IMR-90 (cell line): ENCODE data around the gene CCDC50. TPM values are rescaled to one million over a fixed set of nuclear protein-coding genes. Genes with fewer than 3 reads are reported as not detected.

Experiments used
- ATAC-seq: fragments of 200-7000 bp; cut with Tn5 transposase; 2 replicates; pipeline ENCODE4 v1.9.1; 2020; ENCODE audit warnings: low read depth, mild to moderate bottlenecking, moderate library complexity
- BruUV-seq: library from RNA; stranded (reverse); fragments of 400-500 nt; replicated peaks from 2 replicates; lab custom pipeline; 2021; lab: Mats Ljungman, UMichigan
- CTCF ChIA-PET: fragments of 300-600 bp; formaldehyde crosslinking; extraction: SDS; loops from one replicate; lab custom pipeline; 2021; ENCODE audit warnings: antibody characterized with exemption; lab: Yijun Ruan, JAX
- POLR2A ChIA-PET: fragments of 300-600 bp; sonication (Branson Sonifier 250); formaldehyde crosslinking; loops from one replicate; lab custom pipeline; 2022; ENCODE audit warnings: antibody characterized with exemption; ENCODE audit not compliant: unreplicated experiment; lab: Charles Lee
- DNase-seq: peaks from one replicate; pipeline ENCODE4 v3.0.0; 2013
- H2AFZ ChIP-seq: replicated peaks from 2 replicates; pipeline ENCODE3; 2013; ENCODE audit warnings: low read length, mild to moderate bottlenecking; ENCODE audit not compliant: poor library complexity
- H2AK5ac ChIP-seq: 2 replicates; pipeline ENCODE4 v1.6.1; 2013; ENCODE audit warnings: low read depth, low read length, inconsistent platforms
- H2AK9ac ChIP-seq: replicated peaks from 2 replicates; pipeline ENCODE3; 2013; ENCODE audit warnings: mild to moderate bottlenecking, low read depth, low read length, moderate library complexity; ENCODE audit not compliant: poor library complexity
- H2BK120ac ChIP-seq: 2 replicates; pipeline ENCODE4 v1.6.1; 2013; ENCODE audit warnings: low read depth, low read length, inconsistent platforms
- H2BK15ac ChIP-seq: 3 replicates; pipeline ENCODE4 v1.6.1; 2013; ENCODE audit warnings: low read depth, low read length, inconsistent platforms
- H2BK20ac ChIP-seq: 2 replicates; pipeline ENCODE4 v1.6.1; 2013; ENCODE audit warnings: low read depth, mild to moderate bottlenecking, inconsistent platforms, low read length, moderate library complexity
- H2BK5ac ChIP-seq: 2 replicates; pipeline ENCODE4 v1.6.1; 2013; ENCODE audit warnings: mild to moderate bottlenecking, low read depth, low read length, inconsistent platforms; ENCODE audit not compliant: poor library complexity, severe bottlenecking
- H3K14ac ChIP-seq: replicated peaks from 2 replicates; pipeline ENCODE4 v1.6.1; 2013; ENCODE audit warnings: low read depth, low read length, inconsistent platforms
- H3K18ac ChIP-seq: 2 replicates; pipeline ENCODE4 v1.6.1; 2013; ENCODE audit warnings: low read depth, low read length, control low read depth
- H3K23ac ChIP-seq: 2 replicates; pipeline ENCODE4 v1.6.1; 2013; ENCODE audit warnings: low read depth, low read length, inconsistent platforms
- H3K27ac ChIP-seq: 2 replicates; pipeline ENCODE4 v1.5.1; 2013; ENCODE audit warnings: mild to moderate bottlenecking, control low read depth, low read length; ENCODE audit not compliant: insufficient read depth
- H3K27me3 ChIP-seq: 2 replicates; pipeline ENCODE4 v1.6.1; 2013; ENCODE audit warnings: low read length; ENCODE audit not compliant: control insufficient read depth, insufficient read depth
- H3K36me3 ChIP-seq: 2 replicates; pipeline ENCODE4 v1.6.1; 2013; ENCODE audit warnings: low read length, mixed read lengths; ENCODE audit not compliant: control insufficient read depth, insufficient read depth
- H3K4ac ChIP-seq: 2 replicates; pipeline ENCODE4 v1.6.1; 2013; ENCODE audit warnings: low read depth, low read length, inconsistent platforms
- H3K4me1 ChIP-seq: 2 replicates; pipeline ENCODE4 v1.6.1; 2013; ENCODE audit warnings: low read length, mixed read lengths; ENCODE audit not compliant: control insufficient read depth, insufficient read depth
- H3K4me2 ChIP-seq: 2 replicates; pipeline ENCODE4 v1.6.1; 2013; ENCODE audit warnings: low read depth, mild to moderate bottlenecking, control low read depth, low read length, moderate library complexity
- H3K4me3 ChIP-seq: 2 replicates; pipeline ENCODE4 v1.5.1; 2013; ENCODE audit warnings: low read depth, mild to moderate bottlenecking, control low read depth, low read length, moderate library complexity; ENCODE audit not compliant: insufficient read depth
- H3K56ac ChIP-seq: 2 replicates; pipeline ENCODE4 v1.6.1; 2013; ENCODE audit warnings: low read length, inconsistent platforms; ENCODE audit not compliant: insufficient read depth; ENCODE audit errors: extremely low read depth
- H3K79me1 ChIP-seq, 2 experiments: 2 replicates each; pipeline ENCODE4 v1.6.1; 2013; ENCODE audit warnings: low read length in 2 of 2, inconsistent platforms in 1 of 2, low read depth in 1 of 2
- H3K9ac ChIP-seq: 2 replicates; pipeline ENCODE4 v1.6.1; 2013; ENCODE audit warnings: low read depth, low read length, control low read depth
- H3K9me1 ChIP-seq: 2 replicates; pipeline ENCODE4 v1.6.1; 2013; ENCODE audit warnings: low read length, inconsistent platforms; ENCODE audit not compliant: insufficient read depth
- H3K9me3 ChIP-seq: 2 replicates; pipeline ENCODE4 v1.6.1; 2013; ENCODE audit warnings: low read length; ENCODE audit not compliant: control insufficient read depth, insufficient read depth
- H4K20me1 ChIP-seq: 2 replicates; pipeline ENCODE4 v1.6.1; 2013; ENCODE audit warnings: low read length, inconsistent platforms; ENCODE audit not compliant: insufficient read depth
- H4K5ac ChIP-seq: 2 replicates; pipeline ENCODE4 v1.6.1; 2013; ENCODE audit warnings: mild to moderate bottlenecking, low read depth, low read length, control low read depth
- H4K8ac ChIP-seq, 2 experiments: 2 replicates each; pipeline ENCODE4 v1.6.1; 2013; ENCODE audit warnings: low read depth in 2 of 2, low read length in 2 of 2, control low read depth in 1 of 2, inconsistent platforms in 1 of 2
- H4K91ac ChIP-seq: 2 replicates; pipeline ENCODE4 v1.6.1; 2013; ENCODE audit warnings: low read depth, low read length, inconsistent platforms; ENCODE audit not compliant: insufficient read depth
- BHLHE40 ChIP-seq: fragments of 150-350 bp; IDR thresholded peaks from 2 replicates; pipeline ENCODE4 v1.6.1; 2016; ENCODE audit warnings: mild to moderate bottlenecking, low read depth, low read length
- CEBPB ChIP-seq: IDR thresholded peaks from 2 replicates; pipeline ENCODE4 v1.6.1; 2012; ENCODE audit warnings: low read depth, low read length, improper control_type of control experiment
- CHD1 ChIP-seq: IDR thresholded peaks from 2 replicates; pipeline ENCODE4 v1.6.1; 2012; ENCODE audit warnings: low read depth, low read length, improper control_type of control experiment
- CTCF ChIP-seq: conservative IDR thresholded peaks from 2 replicates; pipeline ENCODE4 v1.5.1; 2012; ENCODE audit warnings: mild to moderate bottlenecking, low read depth, low read length, improper control_type of control experiment
- ELK1 ChIP-seq: fragments of 150-350 bp; IDR thresholded peaks from 2 replicates; pipeline ENCODE4 v1.6.1; 2016; ENCODE audit warnings: low read depth, mild to moderate bottlenecking, low read length, moderate library complexity, borderline replicate concordance
- FOS ChIP-seq: fragments of 150-350 bp; IDR thresholded peaks from 2 replicates; pipeline ENCODE4 v1.6.1; 2016; ENCODE audit warnings: low read depth, low read length
- MAFK ChIP-seq: IDR thresholded peaks from 2 replicates; pipeline ENCODE4 v1.6.1; 2012; ENCODE audit warnings: low read depth, low read length, improper control_type of control experiment
- MAZ ChIP-seq: IDR thresholded peaks from 2 replicates; pipeline ENCODE4 v1.6.1; 2012; ENCODE audit warnings: low read depth, mild to moderate bottlenecking, low read length, improper control_type of control experiment, moderate library complexity, borderline replicate concordance
- MXI1 ChIP-seq: IDR thresholded peaks from 2 replicates; pipeline ENCODE4 v1.6.1; 2012; ENCODE audit warnings: low read depth, mild to moderate bottlenecking, low read length, moderate library complexity, borderline replicate concordance
- NFE2L2 ChIP-seq: fragments of 150-350 bp; IDR thresholded peaks from 2 replicates; pipeline ENCODE4 v1.6.1; 2016; ENCODE audit warnings: low read depth, mild to moderate bottlenecking, low read length
- POLR2A ChIP-seq: IDR thresholded peaks from 2 replicates; pipeline ENCODE4 v1.6.1; 2012; ENCODE audit warnings: mild to moderate bottlenecking, low read depth, low read length
- RAD21 ChIP-seq: IDR thresholded peaks from 2 replicates; pipeline ENCODE4 v1.6.1; 2012; ENCODE audit warnings: low read length, improper control_type of control experiment
- RCOR1 ChIP-seq: IDR thresholded peaks from 2 replicates; pipeline ENCODE4 v1.6.1; 2012; ENCODE audit warnings: mild to moderate bottlenecking, low read length, improper control_type of control experiment; ENCODE audit not compliant: insufficient replicate concordance
- RFX5 ChIP-seq: IDR thresholded peaks from 2 replicates; pipeline ENCODE4 v1.8.0; 2012; ENCODE audit warnings: low read depth, mild to moderate bottlenecking, low read length, moderate library complexity
- SMC3 ChIP-seq: fragments of 150-350 bp; IDR thresholded peaks from 2 replicates; pipeline ENCODE4 v1.6.1; 2016; ENCODE audit warnings: low read depth, mild to moderate bottlenecking, antibody characterized with exemption, low read length, moderate library complexity
- USF2 ChIP-seq: fragments of 150-350 bp; IDR thresholded peaks from 2 replicates; pipeline ENCODE4 v1.6.1; 2017; ENCODE audit warnings: mild to moderate bottlenecking, antibody characterized with exemption, low read length, low read depth
- WGBS, 2 experiments: methylation state at CpG; one replicate each; pipeline versions ENCODE4 v1.1.5 to v1.1.7; 2013; ENCODE audit warnings: missing lambda C conversion rate in 2 of 2; ENCODE audit not compliant: insufficient read length in 1 of 2; ENCODE audit errors: extremely low coverage in 2 of 2; 5-methylcytosine and 5-hydroxymethylcytosine counted together
- dilution Hi-C: fragments of 300-500 bp; cut with HindIII; formaldehyde crosslinking; loops from one replicate; pipeline ENCODE4 v1.14.3; 2018; ENCODE audit warnings: low sequenced_read_pairs; ENCODE audit not compliant: unreplicated experiment
- in situ Hi-C: fragments of 300-500 bp; cut with MboI; formaldehyde crosslinking; loops from 3 replicates; pipeline ENCODE4 v1.14.3; 2019; ENCODE audit warnings: low sequenced_read_pairs, inconsistent platforms, mixed read lengths
- intact Hi-C: fragments of 100-400 bp; cut with micrococcal nuclease; formaldehyde crosslinking; loops from 2 replicates; pipeline ENCODE4 v1.10.0; 2022
- polyA plus RNA-seq, 3 experiments: library from polyadenylated mRNA; depleted of rRNA; stranded (reverse); fragments of >200 nt; gene quantifications; 2 replicates each; pipeline ENCODE4 v1.2.3, GENCODE V29; 2012; ENCODE audit warnings: low replicate concordance in 1 of 3
- total RNA-seq: library from RNA; depleted of rRNA; stranded (reverse); fragments of >200 nt; gene quantifications from 2 replicates; pipeline ENCODE4 v1.2.3, GENCODE V29; 2012

The CCDC50 gene
- total and polyA plus RNA-seq, 2 of the 4 experiments (the other 2 are of a cell fraction), result 59.0 to 63.1 TPM

GRCh38 chr3:191409791-191410359 lies 80.7 kb downstream of the CCDC50 start:
- Histone ChIP-seq H2BK5ac (no peak overlapping the region), H3K79me1 (no peaks in the 10 kb centered on the region), H3K4me3 (no peak overlapping the region), H2AK5ac (no peak overlapping the region), H3K18ac (no peak overlapping the region), H2BK120ac (no peak overlapping the region), H3K14ac (no peak overlapping the region), H3K56ac (no peak overlapping the region), H2BK15ac (no peak overlapping the region), H3K4me2 (no peak overlapping the region), H4K8ac (no peak overlapping the region), H4K91ac (no peak overlapping the region), H3K4ac (no peak overlapping the region), H2AFZ (no peak overlapping the region), H3K9ac (no peak overlapping the region), H2BK20ac (no peak overlapping the region), H3K27me3 (no peaks in the 10 kb centered on the region), H3K27ac (no peak overlapping the region), H3K23ac (no peak overlapping the region), H4K20me1 (no peaks in the 10 kb centered on the region), H3K9me1 (no peaks in the 10 kb centered on the region), H2AK9ac (no peak overlapping the region), H4K5ac (no peak overlapping the region), H3K36me3 (no peaks in the 10 kb centered on the region), H3K4me1 (peaks cover 3% of the 10 kb centered on the region; the same call in 1 of the 2 replicates), H3K9me3 (peaks cover 3% of the 10 kb centered on the region)
- no TSS peak for BruUV-seq
- no peak for DNase-seq
- TF ChIP-seq USF2 (no peak), RFX5 (no peak), MXI1 (no peak), CEBPB (no peak), MAFK (no peak), CHD1 (no peak), RCOR1 (no peak), FOS (no peak), NFE2L2 (no peak), ELK1 (no peak), SMC3 (no peak), CTCF (no peak), RAD21 (no peak), MAZ (no peak), POLR2A (no peak), BHLHE40 (no peak)
- CTCF ChIA-PET, result no interaction called here
- intact Hi-C loops (loop anchor here (10.0 kb wide), 1 partner anchor 275 kb away; no protein-coding TSS in a partner anchor), in situ Hi-C loops (loop anchor here (10.0 kb wide), 1 partner anchor 165 kb away; no protein-coding TSS in a partner anchor), dilution Hi-C loops (no loop called here)
- POLR2A ChIA-PET, result no interaction called here
- no CpG with 5 or more reads among the region's 3 CpGs for WGBS, 2 experiments
- no peak for ATAC-seq
